GM19239 (cell line): ENCODE measurements around the gene ERG28.

Experiments
- DNase-seq: peaks from one replicate; pipeline ENCODE4 v3.0.0; 2011; ENCODE audit warnings: low spot score; ENCODE audit not compliant: insufficient read length
- FAIRE-seq: peaks from 2 replicates; lab custom pipeline; 2011; peaks lifted over from hg19 to GRCh38; lab: Jason Lieb, UNC

Gene ERG28

DNA sequence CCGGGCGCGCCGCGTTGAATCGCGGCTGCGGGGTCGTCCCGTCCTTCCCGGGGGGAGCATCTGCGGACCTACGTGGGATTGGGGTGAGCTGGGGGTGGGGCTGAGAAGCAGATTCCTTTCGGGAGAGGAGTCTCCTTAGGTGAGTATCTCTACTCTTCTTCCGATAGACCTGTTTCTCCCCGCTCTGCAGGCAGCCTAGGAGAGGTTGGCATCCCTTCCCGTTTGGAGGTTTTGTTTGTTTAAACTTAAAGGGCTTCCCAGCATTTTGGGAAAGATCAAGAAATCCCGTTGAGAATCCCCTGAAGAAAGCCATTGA, 781 bp upstream of the ERG28 start:
- DNase-seq (no peak), FAIRE-seq (no peak)

DNA sequence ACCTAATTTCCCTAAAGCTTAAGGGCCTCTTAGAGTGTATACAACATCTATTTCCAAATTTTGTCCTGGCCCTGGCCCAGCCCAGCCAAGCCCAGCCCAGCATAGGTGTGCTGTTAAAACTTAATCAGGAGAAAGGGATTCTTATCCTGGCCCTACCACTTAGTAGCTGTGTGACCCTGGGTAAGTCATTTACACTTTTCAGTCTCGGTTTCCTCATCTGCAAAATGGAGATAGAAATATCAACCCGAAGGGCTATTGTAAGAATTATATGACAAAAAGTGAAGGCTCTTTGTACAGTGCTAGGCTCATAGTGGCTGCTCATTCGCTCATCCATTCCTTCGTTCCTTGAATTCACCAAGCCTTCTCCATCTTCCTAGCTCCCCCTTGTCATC, 442 bp downstream of the ERG28 start:
- FAIRE-seq, result no peak
- DNase-seq, result no peak

DNA sequence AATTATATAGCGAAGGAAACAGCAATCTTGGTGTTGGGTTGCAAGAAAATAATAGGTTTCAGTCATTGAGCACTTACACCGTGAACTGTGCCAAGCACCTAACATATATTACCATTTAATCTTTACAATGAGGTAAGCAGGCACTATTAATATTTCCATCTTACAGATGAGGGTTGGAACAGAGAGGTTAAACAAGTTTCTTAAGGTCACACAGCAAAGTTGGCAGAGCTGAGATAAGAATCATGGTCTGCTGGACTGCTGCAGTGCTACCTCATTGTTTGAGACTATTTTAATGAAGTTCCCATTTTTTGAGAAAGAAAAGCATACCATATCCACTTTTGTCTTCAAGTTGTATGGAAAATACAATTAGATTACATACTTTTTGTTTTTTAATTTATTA, 1.7 kb downstream of the ERG28 start:
- DNase-seq, result no peak
- no peak for FAIRE-seq

DNA sequence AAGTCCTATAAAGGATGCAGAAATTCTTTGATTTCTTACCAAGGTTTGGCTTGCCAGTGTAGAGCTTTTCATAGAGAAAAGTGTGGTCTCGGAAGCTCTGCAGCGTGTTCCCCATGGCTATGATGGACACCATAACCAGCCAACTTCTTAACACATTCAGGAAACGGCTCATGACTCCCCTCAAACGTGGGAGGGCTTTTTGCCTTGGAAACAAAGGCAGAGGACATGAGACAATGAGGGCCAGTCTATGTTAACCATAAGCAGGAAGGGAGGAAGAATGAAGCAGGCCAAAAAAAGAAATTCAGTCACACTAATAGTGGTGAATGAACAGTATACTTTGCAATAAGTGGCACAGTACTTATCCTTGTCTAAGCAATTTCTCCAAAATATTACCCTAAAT, 3.3 kb downstream of the ERG28 start:
- DNase-seq (no peak), FAIRE-seq (no peak)

DNA sequence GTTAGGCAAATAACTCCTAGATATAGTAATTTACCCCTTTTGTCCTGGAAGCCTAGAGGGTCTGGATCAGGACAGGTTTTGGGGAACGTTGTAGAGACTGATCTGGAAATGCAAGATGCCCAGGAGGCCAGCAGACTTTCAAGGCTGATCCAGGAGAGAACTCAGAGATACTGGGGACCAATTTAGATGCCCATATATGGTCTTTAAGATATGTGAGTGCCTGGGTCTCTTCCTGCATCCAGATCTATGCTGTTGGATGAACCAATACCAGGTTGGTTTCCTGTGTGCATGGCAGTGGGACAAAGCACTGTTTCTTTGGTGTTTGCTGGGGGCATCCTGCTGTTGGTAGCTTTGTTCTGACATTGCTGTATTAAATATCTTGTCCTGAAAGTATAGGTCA, 5.4 kb downstream of the ERG28 start:
- no peak for DNase-seq
- FAIRE-seq, result no peak

DNA sequence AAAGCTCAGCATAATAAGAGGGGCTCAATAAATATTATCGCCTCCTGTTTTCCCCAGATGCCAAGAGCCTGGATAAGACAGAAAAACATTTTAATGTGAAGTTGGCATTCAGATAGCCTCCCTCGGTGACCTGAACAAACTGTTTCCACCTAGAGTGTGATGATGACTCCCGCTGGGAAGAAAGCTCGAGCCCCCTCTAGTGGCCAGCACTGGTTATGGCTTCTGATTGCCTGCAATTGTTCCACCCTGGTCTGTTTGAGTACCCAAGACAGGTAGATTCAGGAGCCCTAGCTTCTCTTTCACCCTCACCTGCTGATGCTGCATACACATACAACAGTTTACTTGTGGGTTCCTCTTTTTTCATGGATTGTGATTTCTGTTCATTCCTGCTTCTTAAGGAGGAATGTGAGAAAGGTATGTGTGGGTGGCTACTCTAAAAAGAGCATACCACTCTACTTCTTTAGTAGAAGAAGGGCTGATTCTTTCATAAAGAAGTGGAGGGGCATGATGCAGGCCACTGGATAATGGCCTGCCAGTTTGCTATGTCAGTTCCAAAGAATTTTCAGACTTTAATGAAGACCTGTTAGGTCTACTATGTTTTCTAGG, 6.4 kb downstream of the ERG28 start:
- peak; percentile 70 for DNase-seq
- FAIRE-seq, result peak; percentile 94

DNA sequence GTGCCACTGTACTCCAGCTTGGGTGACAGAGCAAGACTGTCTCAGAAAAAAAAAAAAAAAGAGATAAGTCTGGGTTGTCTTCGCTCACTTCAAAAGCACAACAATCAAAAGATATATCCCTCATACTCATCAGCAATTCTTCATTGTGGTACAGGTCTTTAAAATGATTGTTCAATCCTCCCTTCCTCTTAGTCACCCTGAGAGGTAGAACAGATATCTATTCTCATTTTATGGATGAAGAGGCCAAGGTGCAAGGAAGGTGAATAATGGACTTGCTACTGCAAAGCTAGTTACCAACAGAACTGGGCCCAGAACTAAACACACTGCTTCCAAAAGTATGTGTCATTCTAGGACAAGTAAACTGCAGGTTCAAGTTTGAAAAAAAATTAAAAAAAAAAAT, 7.1 kb downstream of the ERG28 start:
- FAIRE-seq, result no peak
- no peak for DNase-seq

DNA sequence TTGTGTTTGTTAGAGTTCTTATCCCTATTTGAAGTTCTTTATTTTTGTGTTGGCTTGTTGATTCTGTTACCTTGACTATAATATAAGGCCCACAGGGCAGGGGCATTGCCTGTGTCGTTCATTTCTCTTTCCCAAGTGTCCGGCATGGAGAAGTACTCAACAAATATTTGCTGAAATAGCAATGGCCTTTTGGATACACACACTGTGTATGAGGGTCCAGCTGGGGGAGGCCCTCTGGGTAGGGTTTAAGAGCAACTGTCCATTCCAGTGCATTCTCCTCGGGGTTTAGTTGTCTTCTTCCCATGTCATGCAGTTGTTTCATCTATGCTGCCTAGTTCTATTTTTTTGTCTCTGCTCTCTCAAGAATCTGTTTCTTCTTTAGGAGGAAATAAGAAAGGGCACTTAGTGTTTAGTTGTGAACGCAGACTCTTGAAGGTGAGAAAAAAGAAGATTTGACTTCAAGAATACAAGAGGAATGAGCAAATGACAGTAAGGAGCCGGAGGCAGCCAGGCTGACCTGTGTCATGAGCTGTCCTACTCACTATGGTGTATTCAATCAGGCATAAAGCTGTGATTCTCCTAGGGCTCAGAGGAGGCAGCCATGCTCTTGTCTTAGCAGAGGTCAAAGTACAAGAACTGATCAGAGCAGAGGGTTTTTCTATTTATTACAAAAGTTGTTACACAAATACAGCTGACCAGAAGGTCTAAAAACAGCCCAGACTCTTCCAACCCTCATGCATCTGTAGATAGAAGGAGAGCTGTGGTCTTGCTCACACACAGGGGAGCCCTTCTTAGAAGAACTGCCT, 10.2 kb downstream of the ERG28 start:
- no peak for DNase-seq
- FAIRE-seq, result no peak

DNA sequence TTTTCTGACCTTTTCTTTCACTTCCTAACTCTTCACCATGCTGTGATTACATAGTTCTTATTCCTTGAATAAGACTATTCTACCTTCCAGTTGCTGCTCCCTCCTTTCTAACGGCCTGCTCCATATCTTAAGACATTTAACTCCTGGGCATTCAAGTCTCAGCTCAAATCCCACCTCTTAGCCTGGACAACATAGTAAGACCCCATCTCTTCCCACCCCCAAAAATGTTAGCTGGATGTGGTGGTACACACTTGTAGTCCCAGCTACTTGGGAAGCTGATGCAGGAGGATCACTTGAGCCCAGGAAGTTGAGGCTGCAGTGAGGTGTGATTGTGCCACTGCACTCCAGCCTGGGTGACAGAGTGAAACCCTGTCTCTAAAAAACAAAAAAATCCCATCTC, 10.9 kb downstream of the ERG28 start:
- FAIRE-seq, result no peak
- no peak for DNase-seq

DNA sequence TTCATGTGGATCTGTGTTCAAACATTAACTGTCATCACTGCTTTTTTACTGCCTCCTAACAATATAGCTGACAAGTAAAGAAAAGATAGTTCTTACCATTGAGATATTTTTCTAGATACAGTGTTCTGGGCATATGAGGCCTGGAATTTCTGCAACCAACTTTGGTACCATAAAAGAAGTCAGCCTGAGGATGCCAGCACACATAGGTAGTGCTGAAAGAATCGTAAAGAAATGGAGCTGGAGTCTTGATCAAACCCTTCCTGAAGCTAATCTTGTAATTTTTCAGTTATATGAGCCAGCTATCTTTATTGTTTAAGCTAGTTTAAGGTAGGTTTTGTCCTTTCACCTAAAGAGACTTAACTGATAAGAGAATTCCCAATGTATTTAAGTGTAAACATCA, 11.3 kb downstream of the ERG28 start:
- no peak for FAIRE-seq
- DNase-seq, result no peak

DNA sequence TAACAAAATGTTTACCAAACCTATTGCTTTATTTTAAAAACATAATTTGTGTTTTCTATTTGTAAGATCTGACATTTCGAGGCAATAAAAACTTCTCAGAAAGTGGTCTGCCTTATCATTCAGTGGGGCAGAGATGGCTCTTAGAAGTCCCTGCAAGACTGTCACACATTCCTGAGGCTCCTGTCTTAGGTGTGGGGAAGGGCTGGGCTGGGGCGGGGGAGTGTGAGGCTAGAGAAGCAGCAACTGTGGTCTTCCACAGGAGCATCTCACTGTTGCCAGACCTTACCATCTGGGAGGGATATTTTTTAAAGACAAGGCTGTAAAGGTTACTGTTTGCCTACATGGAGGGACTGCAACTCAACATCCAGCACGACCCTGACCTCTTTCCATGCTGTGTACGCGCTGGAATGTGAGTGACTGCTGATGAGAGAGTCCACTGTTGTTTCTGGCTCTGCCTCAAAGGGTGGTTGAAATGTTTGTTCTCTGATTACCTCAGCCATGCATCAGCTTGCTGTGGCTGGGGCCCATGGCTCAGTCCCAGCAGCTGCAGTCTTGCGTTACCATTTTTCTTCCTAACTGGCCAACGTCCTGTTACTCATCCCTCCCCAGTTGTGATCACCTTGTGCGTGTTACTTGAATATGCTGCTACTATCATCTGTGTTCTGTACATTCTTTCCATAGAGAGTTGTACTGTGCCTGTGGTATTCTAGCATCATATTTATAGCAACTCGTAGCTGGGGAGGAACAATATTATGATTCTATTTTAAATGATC, 12.4 kb downstream of the ERG28 start:
- no peak for FAIRE-seq
- DNase-seq, result no peak

DNA sequence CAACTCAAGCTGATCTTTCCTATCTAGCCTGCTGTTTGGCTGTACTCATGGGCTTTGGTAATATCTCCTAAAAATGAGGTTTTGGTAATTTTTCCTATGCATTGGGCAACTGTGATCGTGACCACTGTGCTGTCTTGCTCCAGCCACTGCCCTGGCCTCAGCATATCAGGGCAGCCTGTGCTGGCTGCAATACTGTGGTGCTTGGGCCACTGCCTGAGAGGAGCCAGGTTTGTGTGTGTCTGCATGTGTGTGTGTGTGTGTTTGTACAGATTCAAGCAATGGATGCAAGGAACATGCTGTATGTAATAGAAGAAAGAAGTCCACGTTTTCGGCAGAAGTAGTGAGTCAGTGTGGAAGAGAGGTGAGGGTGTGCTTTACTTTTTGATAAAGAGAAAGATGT, 13.0 kb downstream of the ERG28 start:
- DNase-seq (no peak), FAIRE-seq (no peak)

DNA sequence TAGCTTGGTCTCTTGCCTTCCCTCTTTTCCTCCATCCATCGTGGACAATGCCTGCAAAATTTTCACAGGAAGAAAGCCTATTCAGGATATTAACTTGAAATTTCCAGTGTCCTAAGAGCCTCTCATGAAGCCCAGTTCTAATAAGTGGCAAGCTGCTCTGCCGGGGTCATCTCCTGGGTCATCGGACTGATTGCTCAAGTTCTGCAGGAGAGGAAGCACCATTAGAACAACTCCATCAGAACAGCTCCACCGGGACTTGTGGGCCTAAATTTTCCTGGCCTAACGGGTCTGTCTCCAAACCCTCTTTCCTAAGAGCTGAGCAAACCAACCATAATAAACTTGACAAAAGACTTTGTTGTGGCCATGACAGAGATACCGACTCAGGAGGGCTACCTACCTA, 13.9 kb downstream of the ERG28 start:
- FAIRE-seq (no peak), DNase-seq (no peak)

DNA sequence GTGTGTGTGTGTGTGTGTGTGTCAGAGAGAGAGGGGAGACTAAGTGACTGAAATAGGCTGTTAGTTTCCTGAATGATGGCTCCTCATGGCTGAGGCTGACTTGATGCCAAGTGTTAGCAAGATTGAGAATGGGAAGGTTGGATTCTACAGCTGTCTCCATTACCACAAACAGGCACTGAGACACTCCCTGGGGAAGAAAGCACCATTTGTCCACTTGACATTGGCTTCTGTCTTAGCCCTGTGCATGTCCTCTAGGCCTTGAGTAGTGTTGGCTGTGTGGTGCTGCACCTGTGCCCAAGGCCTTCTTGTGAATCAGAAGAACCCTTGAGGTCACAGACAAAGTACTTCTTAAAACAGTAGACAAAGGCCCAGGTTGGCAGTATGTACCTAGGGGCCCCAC, 15.6 kb downstream of the ERG28 start:
- DNase-seq (no peak), FAIRE-seq (no peak)

DNA sequence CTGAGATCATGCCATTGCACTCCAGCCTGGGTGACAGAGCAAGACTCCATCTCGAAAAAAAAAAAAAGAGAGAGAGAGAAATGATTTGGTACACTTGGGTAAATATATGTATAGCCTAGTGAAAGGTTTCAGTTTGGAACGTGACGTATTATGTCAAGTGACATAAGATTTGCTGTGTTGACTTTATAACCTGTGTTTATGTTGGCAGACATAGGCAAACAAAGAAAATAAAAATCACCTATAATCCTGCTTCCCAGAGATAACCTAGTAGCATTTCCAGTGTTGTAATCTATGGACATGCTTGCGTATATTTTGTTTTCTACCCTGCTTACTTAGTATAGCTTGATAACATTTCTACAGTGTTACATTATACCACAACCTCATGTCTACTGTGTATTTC, 16.7 kb downstream of the ERG28 start:
- no peak for FAIRE-seq
- no peak for DNase-seq

DNA sequence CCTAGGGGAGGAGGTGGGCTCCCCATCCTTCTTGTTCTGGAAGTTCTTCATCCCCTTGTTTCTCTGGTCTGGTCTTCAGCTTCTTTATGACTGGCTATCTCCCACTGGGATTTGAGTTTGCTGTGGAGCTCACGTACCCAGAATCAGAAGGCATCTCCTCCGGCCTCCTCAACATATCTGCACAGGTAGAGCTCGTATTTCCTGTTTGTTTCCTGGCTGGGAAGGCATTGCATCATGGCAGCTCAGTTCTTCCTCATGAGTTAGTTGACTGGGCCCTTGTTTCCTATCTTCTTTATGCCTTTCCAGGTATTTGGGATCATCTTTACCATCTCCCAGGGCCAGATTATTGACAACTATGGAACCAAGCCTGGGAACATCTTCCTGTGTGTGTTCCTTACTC, 19.8 kb downstream of the ERG28 start:
- DNase-seq, result no peak
- FAIRE-seq, result no peak

DNA sequence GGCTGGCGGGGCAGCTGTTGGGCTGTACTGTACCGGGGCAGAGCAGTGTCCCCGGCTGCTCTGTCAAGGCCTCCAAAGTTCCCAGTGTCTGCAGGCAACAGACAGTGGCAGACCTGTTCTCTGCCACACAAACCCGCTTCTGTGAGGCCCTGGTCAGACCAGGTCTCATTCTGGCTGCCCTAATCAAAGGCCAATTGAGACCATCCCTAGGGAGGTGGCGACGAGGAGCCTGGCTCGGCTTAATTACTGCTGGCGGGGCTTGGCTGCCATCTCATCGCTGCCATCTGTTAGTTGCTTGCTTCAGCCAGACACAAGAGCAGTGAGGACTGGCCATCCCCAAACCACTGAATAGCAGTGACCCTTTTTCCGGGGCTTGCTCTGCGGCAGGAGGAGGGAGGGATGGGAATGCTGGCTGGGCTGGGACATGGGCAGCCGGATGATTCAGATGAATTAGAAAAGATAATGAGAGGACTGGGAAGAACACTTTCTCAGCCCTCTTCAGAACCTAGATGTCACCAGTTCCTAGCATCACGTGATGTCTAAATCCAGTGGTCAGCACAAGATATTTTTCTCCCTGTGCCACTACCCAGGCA, 24.5 kb downstream of the ERG28 start:
- DNase-seq (no peak), FAIRE-seq (no peak)

DNA sequence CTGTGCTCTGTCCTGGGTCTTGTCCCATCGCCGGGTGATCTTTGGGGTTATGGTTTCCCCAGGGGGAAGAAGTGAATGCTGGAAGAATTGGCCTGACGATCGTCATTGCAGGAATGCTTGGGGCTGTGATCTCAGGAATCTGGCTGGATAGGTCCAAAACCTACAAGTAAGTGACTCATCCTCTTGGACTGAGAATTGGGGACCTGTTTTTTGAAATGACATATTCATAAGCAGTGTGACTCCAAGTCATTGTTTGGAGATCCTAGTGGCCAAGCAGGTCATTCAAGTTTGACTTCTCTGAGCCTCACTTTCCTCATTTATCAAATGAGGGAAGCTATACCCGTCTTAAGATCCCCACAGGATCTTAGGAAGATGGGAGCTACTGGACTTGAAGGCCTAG, 25.8 kb downstream of the ERG28 start:
- FAIRE-seq (no peak), DNase-seq (no peak)

DNA sequence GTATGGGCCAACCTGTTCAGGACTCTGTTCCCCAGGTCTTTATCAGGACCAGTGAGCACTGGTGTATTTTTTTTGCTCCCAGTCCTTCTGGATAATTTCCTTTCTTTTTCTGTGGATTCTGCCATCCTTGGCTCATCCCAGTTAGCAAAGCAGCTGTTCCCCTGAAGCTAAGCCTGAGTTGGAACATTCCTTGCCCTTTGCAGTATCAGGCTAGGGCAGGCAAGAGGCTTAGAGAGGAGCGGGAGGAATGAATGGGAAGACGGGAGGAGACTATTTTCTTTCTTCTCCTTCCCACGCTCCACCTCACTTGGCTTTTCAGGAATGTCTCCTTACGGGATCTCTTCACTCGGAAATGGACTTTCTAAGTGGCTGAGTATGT, 29.2 kb downstream of the ERG28 start:
- no peak for DNase-seq
- no peak for FAIRE-seq

DNA sequence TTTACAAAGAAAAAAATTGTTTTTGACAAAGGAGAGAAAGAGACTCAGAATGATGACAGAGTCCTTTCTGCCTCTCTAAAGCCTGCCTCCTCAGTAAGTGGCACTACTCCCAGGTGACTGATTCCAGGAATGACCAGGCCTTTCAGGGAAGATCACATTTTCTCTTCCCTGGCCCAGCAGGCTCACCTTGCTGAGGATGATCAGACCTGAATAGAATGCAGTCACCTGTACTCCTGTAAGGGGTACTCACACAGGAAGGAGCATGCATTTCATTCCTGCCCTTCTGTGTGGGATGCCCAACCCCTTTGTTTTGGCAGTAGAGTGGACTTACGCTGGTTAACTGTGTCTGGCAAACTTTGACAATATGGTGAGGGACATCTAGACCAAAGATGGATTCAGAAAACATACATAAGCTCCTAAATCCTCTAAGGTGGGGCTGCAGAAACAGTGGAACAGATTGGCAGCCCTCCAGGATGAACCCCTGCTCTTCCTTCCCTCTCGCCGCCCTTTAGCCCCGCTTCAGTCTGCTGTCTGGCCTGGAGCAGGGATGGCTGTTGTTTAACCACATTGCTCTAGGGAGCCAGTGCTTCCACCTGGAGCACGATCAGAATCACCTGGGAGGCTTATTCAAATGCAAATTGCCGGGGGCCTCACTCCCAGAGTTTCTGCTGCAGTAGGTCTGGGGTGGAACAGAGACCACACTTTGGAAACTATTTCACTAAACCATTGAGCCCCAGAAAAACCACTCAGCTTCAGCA, 29.8 kb downstream of the ERG28 start:
- no peak for DNase-seq
- no peak for FAIRE-seq

DNA sequence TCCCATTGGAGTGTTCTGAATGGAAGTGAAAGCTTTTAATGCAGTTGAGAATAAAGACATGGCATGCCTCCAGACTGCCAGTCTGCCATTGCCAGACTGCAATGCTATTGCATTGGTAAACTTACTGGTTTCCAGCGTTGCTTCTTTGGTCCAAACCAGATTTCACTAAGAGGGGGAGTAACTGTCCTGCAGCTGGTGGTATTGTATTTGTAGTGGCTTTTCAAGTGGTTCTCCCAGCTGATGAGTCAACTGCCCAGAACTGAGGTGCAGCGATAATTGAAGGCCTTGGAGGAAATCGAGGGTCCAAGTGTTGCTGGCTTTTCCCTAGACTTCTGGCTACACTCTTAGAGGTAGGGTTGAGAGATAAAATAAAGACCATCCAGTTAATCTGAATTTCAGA, 31.9 kb downstream of the ERG28 start:
- no peak for FAIRE-seq
- DNase-seq, result no peak
